Activated naive CD8-positive, alpha-beta T cell treated with anti-CD3 and anti-CD28 coated beads, Interleukin-2, amount 50 U/mL, for 24 hours (primary cell): ENCODE measurements around the gene USP30.

ENCODE experiments used
- ATAC-seq: fragments of 150-1000 bp; cut with Tn5 transposase; one replicate; pipeline ENCODE4 v1.10.0; 2021
- DNase-seq: peaks from one replicate; pipeline ENCODE4 v3.0.0; 2021
- H3K27ac Mint-ChIP-seq: one replicate; pipeline ENCODE4 v1.8.0; 2021; ENCODE audit warnings: mild to moderate bottlenecking, mixed read lengths
- H3K27me3 Mint-ChIP-seq: one replicate; pipeline ENCODE4 v1.8.0; 2021; ENCODE audit warnings: mixed read lengths
- H3K36me3 Mint-ChIP-seq: one replicate; pipeline ENCODE4 v1.8.0; 2021; ENCODE audit warnings: low read depth, mixed read lengths
- H3K4me1 Mint-ChIP-seq: one replicate; pipeline ENCODE4 v1.8.0; 2021; ENCODE audit warnings: mixed read lengths
- H3K4me3 Mint-ChIP-seq: one replicate; pipeline ENCODE4 v1.8.0; 2021; ENCODE audit warnings: mild to moderate bottlenecking, moderate library complexity, mixed read lengths
- H3K9me3 Mint-ChIP-seq: one replicate; pipeline ENCODE4 v1.8.0; 2021; ENCODE audit warnings: mixed read lengths

Gene USP30

GRCh38 chr12:109065154-109065852, 12.9 kb downstream of the USP30 start:
- Mint-ChIP-seq H3K36me3 (peaks cover 13% of the 10 kb centered on the region), H3K9me3 (no peaks in the 10 kb centered on the region), H3K4me1 (peaks cover 3% of the 10 kb centered on the region), H3K4me3 (no peak overlapping the region), H3K27me3 (no peaks in the 10 kb centered on the region), H3K27ac (no peak overlapping the region)
- DNase-seq, result no peak
- ATAC-seq, result no peak

GRCh38 chr12:109065853-109066193, 13.4 kb downstream of the USP30 start:
- Mint-ChIP-seq H3K27ac (no peak overlapping the region), H3K27me3 (no peaks in the 10 kb centered on the region), H3K9me3 (no peaks in the 10 kb centered on the region), H3K4me3 (no peak overlapping the region), H3K36me3 (peaks cover 15% of the 10 kb centered on the region), H3K4me1 (peaks cover 3% of the 10 kb centered on the region)
- ATAC-seq (no peak), DNase-seq (no peak)

- Mint-ChIP-seq H3K36me3 (peaks cover 18% of the 10 kb centered on the region), H3K27me3 (no peaks in the 10 kb centered on the region), H3K4me1 (no peaks in the 10 kb centered on the region), H3K9me3 (peaks cover under 1% of the 10 kb centered on the region), H3K27ac (no peak overlapping the region), H3K4me3 (no peak overlapping the region)
- DNase-seq, result no peak
- ATAC-seq, result no peak
Observed at GRCh38 chr12:109069307-109070271, 17.2 kb downstream of the USP30 start.

GRCh38 chr12:109074866-109075265, 22.5 kb downstream of the USP30 start:
- peaks cover 46% of the 10 kb centered on the region for H3K36me3 Mint-ChIP-seq
- H3K4me3 Mint-ChIP-seq, result no peak overlapping the region
- no peak overlapping the region for H3K27ac Mint-ChIP-seq

GRCh38 chr12:109082751-109083150, 30.4 kb downstream of the USP30 start:
- ATAC-seq (no peak), DNase-seq (no peak)
- Mint-ChIP-seq H3K36me3 (peaks cover 31% of the 10 kb centered on the region), H3K27ac (no peak overlapping the region), H3K27me3 (no peaks in the 10 kb centered on the region), H3K9me3 (peaks cover 6% of the 10 kb centered on the region), H3K4me3 (no peak overlapping the region), H3K4me1 (peaks cover 4% of the 10 kb centered on the region)

More at GRCh38 chr12:109074866-109075265, 22.5 kb downstream of the USP30 start:
- no peaks in the 10 kb centered on the region for H3K4me1 Mint-ChIP-seq
- ATAC-seq, result no peak
- no peak for DNase-seq
- H3K27me3 Mint-ChIP-seq, result no peaks in the 10 kb centered on the region
- H3K9me3 Mint-ChIP-seq, result peaks cover 13% of the 10 kb centered on the region

GRCh38 chr12:109084425-109084824, 32.0 kb downstream of the USP30 start:
- H3K9me3 Mint-ChIP-seq, result no peaks in the 10 kb centered on the region
- H3K4me1 Mint-ChIP-seq, result peaks cover 4% of the 10 kb centered on the region
- ATAC-seq (no peak), DNase-seq (no peak)
- no peak overlapping the region for H3K27ac Mint-ChIP-seq
- no peaks in the 10 kb centered on the region for H3K27me3 Mint-ChIP-seq
- H3K36me3 Mint-ChIP-seq, result peaks cover 25% of the 10 kb centered on the region
- H3K4me3 Mint-ChIP-seq, result no peak overlapping the region

- no peaks in the 10 kb centered on the region for H3K27me3 Mint-ChIP-seq
- peaks cover 28% of the 10 kb centered on the region for H3K36me3 Mint-ChIP-seq
- H3K4me3 Mint-ChIP-seq, result no peak overlapping the region
Observed at GRCh38 chr12:109085590-109085989, 33.2 kb downstream of the USP30 start.

GRCh38 chr12:109087250-109087649, 34.9 kb downstream of the USP30 start:
- no peak overlapping the region for H3K4me3 Mint-ChIP-seq
- peak overlapping the region; percentile 14 for H3K27ac Mint-ChIP-seq
- no peaks in the 10 kb centered on the region for H3K27me3 Mint-ChIP-seq
- peak; percentile 67 for ATAC-seq
- peaks cover 28% of the 10 kb centered on the region for H3K36me3 Mint-ChIP-seq
- H3K9me3 Mint-ChIP-seq, result no peaks in the 10 kb centered on the region
- no peak for DNase-seq
- H3K4me1 Mint-ChIP-seq, result peaks cover 23% of the 10 kb centered on the region

More at GRCh38 chr12:109085590-109085989, 33.2 kb downstream of the USP30 start:
- H3K27ac Mint-ChIP-seq, result peak overlapping the region; percentile 23
- ATAC-seq (no peak), DNase-seq (no peak)
- no peaks in the 10 kb centered on the region for H3K9me3 Mint-ChIP-seq
- peaks cover 8% of the 10 kb centered on the region for H3K4me1 Mint-ChIP-seq

GRCh38 chr12:109088818-109089217, 36.4 kb downstream of the USP30 start:
- Mint-ChIP-seq H3K4me1 (peaks cover 39% of the 10 kb centered on the region), H3K27ac (no peak overlapping the region), H3K27me3 (no peaks in the 10 kb centered on the region), H3K4me3 (no peak overlapping the region), H3K36me3 (peaks cover 26% of the 10 kb centered on the region), H3K9me3 (no peaks in the 10 kb centered on the region)
- no peak for DNase-seq
- no peak for ATAC-seq

- DNase-seq, result no peak
- Mint-ChIP-seq H3K36me3 (peaks cover 26% of the 10 kb centered on the region), H3K27ac (no peak overlapping the region), H3K9me3 (no peaks in the 10 kb centered on the region), H3K4me1 (peaks cover 39% of the 10 kb centered on the region), H3K4me3 (no peak overlapping the region), H3K27me3 (no peaks in the 10 kb centered on the region)
- no peak for ATAC-seq
Observed at GRCh38 chr12:109089683-109090082, 37.3 kb downstream of the USP30 start.

GRCh38 chr12:109092497-109093021, 40.2 kb downstream of the USP30 start:
- H3K4me1 Mint-ChIP-seq, result peaks cover 39% of the 10 kb centered on the region
- H3K27ac Mint-ChIP-seq, result peak overlapping the region; percentile 90
- DNase-seq (no peak), ATAC-seq (no peak)
- H3K9me3 Mint-ChIP-seq, result no peaks in the 10 kb centered on the region
- no peaks in the 10 kb centered on the region for H3K27me3 Mint-ChIP-seq
- H3K36me3 Mint-ChIP-seq, result peaks cover 26% of the 10 kb centered on the region
- peak overlapping the region; percentile 90 for H3K4me3 Mint-ChIP-seq

- ATAC-seq, result peak; percentile 78
- H3K4me3 Mint-ChIP-seq, result peak within 1 kb of the TSS; percentile 90
- peak within 1 kb of the TSS; percentile 90 for H3K27ac Mint-ChIP-seq
- H3K9me3 Mint-ChIP-seq, result no peaks in the 10 kb centered on the region
- H3K27me3 Mint-ChIP-seq, result no peaks in the 10 kb centered on the region
- peak; percentile 95 for DNase-seq
- peaks cover 41% of the 10 kb centered on the region for H3K4me1 Mint-ChIP-seq
- peaks cover 26% of the 10 kb centered on the region for H3K36me3 Mint-ChIP-seq
Observed at GRCh38 chr12:109093022-109093918, 40.9 kb downstream of the USP30 start, which contains the start of gene ALKBH2. TSS of gene ALKBH2 (minus strand) at chr12:109093472. CDS start at chr12:109092786, 686 bp downstream.

GRCh38 chr12:109097140-109097434, 44.7 kb downstream of the USP30 start:
- Mint-ChIP-seq H3K9me3 (no peaks in the 10 kb centered on the region), H3K27ac (no peak overlapping the region), H3K27me3 (no peaks in the 10 kb centered on the region), H3K36me3 (peaks cover 35% of the 10 kb centered on the region), H3K4me3 (peak overlapping the region; percentile 85), H3K4me1 (peaks cover 43% of the 10 kb centered on the region)
- ATAC-seq (no peak), DNase-seq (no peak)
